GM12891 (cell line): Measurements from ENCODE around the gene BRD4.

Experiments used
- POLR2A ChIP-seq: IDR thresholded peaks from 2 replicates; pipeline ENCODE4 v1.6.1; 2011; ENCODE audit warnings: low read depth, low read length, control low read depth
- SPI1 ChIP-seq: IDR thresholded peaks from 2 replicates; pipeline ENCODE4 v1.6.1; 2011; ENCODE audit warnings: low read depth, low read length, control low read depth
- TAF1 ChIP-seq: IDR thresholded peaks from 2 replicates; pipeline ENCODE4 v1.6.1; 2011; ENCODE audit warnings: low read depth, low read length, control low read depth

- TF ChIP-seq SPI1 (no peak), POLR2A (no peak), TAF1 (no peak)
Observed at GRCh38 chr19:15198951-15199660, 133.2 kb downstream of the BRD4 start.
